SKM-1 treated with dmso at 0.1 percent for 144 hours (cell line): ENCODE results near the gene SMAD6.
"Not testable (repeated sequence)": the region's sequence is repeated elsewhere in the genome, so short reads cannot be mapped to it uniquely, and the experiment has no call there.

ENCODE experiments used
- DNase-seq: peaks from one replicate; lab custom pipeline; 2025; ENCODE audit not compliant: unreplicated experiment; lab: John Stamatoyannopoulos, UW

The SMAD6 gene

GRCh38 chr15:66821307-66821706 is 119.3 kb downstream of the SMAD6 start:
- DNase-seq: no peak

DNA sequence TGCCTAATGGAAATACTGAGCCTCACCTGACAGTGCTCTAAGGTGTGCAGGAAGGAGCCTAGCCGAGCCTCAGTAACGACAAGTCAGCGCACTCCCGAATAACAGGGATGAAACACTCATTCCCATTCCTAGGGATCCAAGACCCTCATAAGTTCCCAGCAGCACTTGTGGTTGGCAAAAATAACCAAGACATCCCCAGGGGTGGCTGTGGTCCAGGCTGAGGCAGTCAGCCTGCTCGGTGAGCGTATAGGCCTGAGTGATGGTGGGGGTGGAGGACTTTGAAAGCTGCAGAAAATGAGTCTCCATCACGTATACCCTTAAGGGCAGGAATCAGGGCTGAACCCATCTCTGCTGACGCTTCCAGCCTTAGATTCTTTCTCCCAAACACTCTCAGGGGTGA is 120.1 kb downstream of the SMAD6 start:
- DNase-seq: no peak

DNA sequence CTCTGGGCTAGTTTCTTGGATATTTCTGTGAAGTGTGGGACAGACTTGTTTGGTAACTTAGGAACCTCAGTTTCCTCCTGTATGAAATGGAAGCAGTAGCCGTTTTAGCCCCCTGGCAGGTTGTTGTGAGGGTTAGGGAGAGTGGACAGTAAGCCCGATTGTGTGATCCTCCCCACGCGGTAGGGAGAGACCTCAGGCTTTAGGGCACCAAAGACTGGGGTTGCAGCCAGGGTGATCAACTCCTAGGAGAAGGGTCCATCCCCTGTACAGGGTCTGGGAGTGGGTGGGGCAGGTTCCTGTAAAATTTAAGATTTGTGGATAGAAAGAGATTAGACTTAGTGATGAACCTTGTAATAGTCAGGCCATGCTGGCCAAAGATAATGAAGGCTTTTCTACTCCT is 120.5 kb downstream of the SMAD6 start:
- no peak for DNase-seq

DNA sequence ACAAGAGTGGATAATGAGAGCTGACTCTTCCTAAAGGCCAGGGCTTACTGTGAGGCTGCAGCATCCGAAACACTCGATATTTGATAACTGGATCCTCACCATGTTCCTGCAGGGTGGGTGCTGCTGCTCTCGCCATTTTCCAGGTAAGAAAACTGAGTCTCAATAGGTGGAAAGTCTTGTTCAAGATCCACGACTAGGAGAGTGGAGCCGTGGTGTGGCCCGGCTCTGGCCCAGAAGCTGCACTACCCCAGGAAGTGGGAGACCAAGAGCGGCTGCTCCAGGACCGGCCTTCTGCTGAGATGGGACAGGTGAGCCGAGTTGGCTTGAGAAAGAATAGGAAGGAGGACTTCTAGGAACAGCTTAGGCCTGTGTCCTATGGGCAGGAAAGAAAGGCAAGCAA is 121.6 kb downstream of the SMAD6 start:
- DNase-seq: no peak

GRCh38 chr15:66824424-66824823 is 122.4 kb downstream of the SMAD6 start:
- DNase-seq: no peak

GRCh38 chr15:66825139-66825538 is 123.1 kb downstream of the SMAD6 start:
- DNase-seq: no peak

DNA sequence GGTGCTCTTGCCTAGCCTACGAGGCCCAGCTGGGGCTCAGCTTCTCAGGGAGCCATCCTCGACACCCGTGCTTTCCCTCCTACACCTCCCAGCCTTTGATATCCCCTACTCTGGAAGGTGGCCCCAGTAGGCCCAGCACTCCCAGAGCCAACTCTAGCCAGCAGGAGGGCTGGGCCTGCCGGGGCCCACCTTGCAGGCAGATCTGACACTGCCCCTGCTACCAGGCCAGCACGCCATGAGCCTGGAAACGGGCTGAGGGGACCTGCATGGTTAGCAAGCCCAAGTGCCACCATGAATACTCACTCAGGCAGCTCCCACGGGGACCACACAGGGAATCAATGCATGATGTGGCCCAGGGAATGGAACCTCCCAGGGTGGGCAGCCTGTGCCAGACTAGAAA is 123.7 kb downstream of the SMAD6 start:
- DNase-seq: no peak

GRCh38 chr15:66826507-66826906 is 124.5 kb downstream of the SMAD6 start:
- DNase-seq: no peak

DNA sequence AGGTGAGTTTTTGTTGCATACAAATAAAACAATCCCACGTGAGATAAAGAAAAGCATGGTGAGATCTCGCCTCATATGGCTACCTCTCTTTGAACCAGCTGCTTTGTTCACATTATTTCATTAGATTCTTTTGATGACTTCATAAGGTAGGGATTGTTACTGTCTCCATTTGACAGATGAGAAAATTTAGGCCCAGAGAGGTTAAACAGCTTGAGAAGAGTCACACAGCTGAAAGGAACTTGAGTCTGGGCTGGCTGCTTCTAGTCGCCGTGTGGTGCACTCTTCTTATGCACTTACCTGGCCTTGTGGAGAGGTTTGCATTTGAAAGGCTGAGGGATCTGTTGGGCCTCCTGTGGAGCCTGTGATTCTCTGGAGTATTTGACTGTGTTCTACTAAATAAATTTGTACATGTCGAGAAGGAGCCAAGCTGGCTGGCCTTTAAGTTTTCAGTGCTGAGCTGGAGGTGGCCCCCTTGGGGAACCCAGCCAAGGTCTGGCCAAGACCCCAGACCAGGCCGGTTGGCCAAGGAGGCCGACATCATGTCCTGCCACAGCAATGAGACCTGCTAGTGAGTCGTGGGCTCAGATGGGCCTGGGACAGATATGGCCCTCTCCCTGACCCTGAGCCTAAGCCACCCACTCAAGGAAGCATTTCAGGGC is 125.1 kb downstream of the SMAD6 start:
- DNase-seq: no peak

GRCh38 chr15:66827698-66828055 is 125.6 kb downstream of the SMAD6 start:
- DNase-seq: no peak

- not testable (repeated sequence) for DNase-seq
Measured at GRCh38 chr15:66828817-66829541, 126.9 kb downstream of the SMAD6 start.

DNA sequence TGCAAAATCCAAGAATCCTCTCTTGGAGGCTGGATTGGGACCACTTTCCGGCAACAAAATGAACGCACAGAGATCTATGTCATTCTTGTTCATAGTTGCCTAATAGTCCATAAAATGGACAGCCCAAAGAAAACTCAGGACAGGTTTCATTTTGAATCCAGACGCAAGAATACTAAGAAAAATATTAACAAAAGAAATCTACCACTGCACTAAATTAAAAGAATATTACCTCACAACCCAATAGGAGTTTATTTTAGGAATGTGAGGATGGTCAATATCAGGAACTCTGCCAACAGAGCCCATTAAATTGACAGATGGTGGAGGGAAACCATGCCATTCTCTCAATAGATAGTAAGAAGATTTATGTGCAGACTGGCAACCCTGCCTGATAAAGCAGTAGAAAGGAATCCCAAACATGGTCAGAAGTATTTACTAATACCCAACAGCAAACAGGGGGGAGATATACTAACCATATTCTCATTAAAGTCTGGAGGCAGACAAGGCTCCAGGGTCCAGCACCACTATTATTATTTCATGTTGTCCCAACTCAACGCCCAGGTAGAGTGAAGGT is 127.6 kb downstream of the SMAD6 start:
- DNase-seq: no peak

DNA sequence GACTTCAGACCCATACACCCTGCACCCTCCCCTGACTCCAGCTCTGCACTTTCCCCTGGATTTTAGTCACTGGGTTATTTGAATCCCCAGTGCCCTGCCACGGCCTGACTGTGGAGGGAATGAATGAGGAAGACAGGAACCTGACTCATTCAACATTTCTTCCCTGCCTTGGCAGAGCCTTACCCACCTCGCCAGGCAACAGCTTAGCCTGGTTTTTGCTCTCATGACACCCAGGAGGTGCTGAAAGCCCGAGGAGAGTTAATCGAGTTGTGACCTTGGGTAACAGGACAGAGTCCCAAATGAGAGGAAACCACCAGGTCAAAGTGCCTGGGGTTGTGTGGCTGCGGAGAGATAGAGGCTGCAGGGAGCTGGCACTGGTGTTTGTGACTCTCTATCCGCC is 128.3 kb downstream of the SMAD6 start:
- no peak for DNase-seq

DNA sequence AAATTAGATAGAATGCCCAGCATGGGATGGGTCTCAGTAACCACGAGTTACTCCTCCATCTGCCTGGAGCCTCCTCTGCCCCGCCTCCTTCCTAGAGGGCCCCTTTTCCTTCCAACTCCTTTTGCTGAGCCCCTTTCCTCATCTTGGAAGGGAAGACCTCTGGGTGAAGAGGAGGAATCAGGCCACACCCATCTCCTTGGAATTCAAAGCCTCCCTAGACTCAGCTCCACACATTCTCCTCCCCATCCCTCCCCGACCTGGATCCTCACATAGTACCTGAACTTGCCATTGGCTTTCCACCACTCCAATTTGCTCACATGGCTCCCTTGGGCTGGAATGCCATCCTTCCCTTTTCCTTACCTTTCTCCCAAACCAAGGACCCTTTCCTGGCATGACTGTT is 128.8 kb downstream of the SMAD6 start:
- DNase-seq: no peak

DNA sequence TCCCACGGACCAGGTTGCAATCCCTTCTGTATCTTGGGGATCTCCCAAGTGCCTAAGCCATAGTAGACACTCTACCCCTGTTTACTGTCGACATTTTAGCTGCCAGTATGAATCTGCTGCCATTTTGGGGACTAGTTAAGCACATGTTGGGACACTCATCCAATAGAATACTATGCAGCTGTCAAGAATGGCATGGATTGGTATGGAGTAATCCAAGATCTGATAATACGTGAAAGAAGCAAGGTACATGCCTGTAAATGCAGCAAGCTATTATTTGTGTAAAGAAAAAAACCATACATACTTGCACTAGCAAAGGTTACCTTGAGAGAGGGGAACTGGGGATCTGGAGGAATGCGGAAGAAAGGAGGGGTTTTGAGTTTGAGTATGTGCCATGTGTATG is 129.3 kb downstream of the SMAD6 start:
- DNase-seq: no peak

- DNase-seq: no peak
Measured at GRCh38 chr15:66831801-66832390, 129.9 kb downstream of the SMAD6 start.
